ENCODE data around the gene EVI5L.
"Not testable (repeated sequence)": the region's sequence is repeated elsewhere in the genome, so short reads cannot be mapped to it uniquely, and the experiment has no call there.

EVI5L gene

DNA sequence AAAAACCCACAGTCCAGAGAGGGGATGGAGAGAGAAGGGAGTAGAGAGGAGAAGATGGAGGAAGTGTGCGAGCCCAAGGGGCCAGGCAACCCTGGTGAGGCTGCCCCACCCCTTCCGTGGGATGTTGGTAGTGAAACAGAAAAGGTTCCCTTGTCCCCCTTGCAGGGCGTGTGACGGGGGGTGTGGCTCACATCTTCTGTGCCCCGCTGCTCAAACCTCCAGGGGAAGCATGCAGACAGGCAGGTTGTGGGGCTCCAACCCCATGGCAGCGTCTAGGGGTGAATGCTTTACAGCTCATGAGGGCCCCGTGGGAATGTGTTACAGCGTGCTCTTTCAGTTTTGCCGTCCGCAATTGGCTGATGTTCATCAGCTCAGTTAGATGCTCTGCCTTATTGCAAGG is 14.7 kb upstream of the EVI5L start:
- no peak for DNase-seq
- intact Hi-C loops (cut with DNase I): no loop called here

GRCh38 chr19:7816040-7816439 is 14.0 kb upstream of the EVI5L start:
- intact Hi-C loops (cut with DNase I); DNase-seq: not testable (repeated sequence)

DNA sequence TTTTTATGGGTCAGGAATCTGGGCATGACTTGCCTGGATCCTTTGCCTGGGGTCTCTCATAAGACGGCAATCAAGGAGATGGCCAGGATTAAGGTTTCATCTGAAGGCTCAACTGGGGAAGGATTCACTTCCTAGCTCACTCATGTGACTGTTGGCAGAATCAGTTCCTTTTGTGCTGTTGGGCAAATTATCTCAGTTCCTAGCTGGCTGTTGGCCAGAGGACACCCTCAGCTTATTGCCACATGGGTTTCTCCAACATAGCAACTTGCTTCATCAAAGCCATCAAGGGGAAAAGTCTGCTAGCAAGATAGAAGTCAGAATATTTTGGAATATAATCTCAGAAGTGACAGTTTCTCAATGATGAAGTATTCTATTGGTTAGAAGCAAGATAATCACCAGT is 12.2 kb upstream of the EVI5L start:
- intact Hi-C loops (cut with DNase I): no loop called here
- no peak for DNase-seq

DNA sequence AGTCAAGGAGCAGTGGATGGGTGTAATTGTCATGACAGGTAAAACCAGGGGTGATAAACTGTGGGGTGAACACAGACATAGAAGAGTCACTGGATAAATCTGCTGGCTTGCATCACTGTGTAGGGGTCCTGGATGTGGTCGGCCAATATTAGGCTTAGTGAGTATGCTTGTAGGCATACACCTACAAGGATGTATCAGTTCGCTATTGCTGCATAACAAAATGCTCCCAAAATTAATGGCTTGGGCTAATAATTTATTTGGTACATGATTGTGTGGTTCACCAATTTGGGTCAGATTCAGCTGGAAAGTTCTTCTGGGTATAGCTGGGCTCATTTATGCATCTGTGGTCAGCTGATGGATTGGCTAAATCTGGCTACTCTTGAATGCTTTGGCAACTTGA is 11.2 kb upstream of the EVI5L start:
- intact Hi-C loops (cut with DNase I): no loop called here
- DNase-seq: no peak

DNA sequence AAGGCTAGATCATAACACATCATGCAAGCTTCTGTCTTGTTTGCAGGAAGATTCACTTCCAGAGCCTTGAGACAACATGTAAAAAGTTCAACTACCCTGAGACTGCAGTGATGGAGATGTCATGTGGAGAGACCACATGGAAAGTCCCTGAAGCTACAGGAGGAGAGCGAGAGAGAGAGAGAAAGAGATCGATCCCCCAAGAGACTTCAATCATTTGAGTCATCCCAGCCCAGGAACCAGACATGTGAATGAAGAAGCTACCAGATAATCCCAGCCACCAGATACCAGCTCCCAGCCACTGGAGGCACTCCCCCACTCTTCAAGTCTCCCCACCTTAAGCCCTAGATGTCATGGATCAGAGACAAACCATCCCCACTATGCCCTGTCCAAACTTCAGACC is 10.7 kb upstream of the EVI5L start:
- intact Hi-C loops (cut with DNase I): no loop called here
- no peak for DNase-seq

GRCh38 chr19:7820588-7820987 is 9.4 kb upstream of the EVI5L start:
- intact Hi-C loops (cut with DNase I): no loop called here
- no peak for DNase-seq

DNA sequence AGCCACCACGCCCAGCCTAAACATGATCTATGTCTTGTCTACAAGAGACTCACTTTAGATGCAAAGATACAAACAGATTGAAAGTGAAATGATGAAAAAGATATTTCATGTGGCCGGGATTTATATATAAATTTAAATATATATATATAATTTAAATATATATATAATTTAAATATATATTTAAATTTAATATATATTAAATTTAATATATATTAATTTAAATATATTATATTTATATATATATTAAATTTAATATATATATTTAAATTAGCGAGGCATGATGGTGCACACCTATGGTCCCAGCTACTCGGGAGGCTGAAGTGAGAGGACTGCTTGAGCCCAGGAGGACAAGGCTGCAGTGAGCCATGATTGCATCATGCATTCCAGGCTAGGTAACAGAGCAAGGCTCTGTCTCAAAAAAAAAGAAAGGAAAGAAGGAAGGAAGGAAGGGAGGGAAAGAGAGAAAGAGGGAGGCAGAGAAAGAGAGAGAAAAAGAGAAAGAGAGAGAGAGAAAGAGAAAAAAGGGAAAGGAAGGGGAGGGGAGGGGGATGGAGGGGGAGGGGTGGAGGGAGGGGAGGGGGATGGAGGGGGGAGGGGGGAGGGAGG is 7.0 kb upstream of the EVI5L start:
- intact Hi-C loops (cut with DNase I): no loop called here
- no peak for DNase-seq

DNA sequence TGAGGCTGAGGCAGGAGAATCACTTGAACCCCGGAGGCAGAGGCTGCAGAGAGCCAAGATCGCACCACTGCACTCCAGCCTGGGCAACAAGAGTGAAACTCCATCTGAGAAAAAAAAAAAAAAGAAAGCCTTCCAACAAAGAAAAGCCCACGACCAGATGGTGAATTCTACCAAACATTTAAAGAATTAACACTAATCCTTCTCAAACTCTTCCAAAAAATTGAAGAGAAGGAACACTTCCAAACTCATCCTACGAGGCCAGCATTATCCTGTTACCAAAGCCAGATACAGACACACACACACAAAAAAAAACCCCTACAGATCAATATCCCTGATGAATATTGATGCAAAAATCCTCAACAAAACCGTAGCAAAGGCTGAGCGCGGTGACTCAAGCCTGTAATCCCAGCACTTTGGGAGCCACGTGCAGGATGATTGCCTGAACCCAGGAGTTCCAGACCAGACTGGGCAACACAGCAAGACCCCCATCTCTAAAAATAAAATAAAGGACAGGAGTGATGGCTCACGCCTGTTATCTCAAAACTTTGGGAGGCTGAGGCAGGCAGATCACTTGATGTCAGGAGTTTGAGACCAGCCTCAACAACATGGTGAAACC is 6.2 kb upstream of the EVI5L start:
- intact Hi-C loops (cut with DNase I): no loop called here
- DNase-seq: peak in 1 of 10 donors; percentile 60

- intact Hi-C loops (cut with DNase I): no loop called here
- DNase-seq: peak in 1 of 10 donors; percentile 68
These were observed 875 bp upstream of the EVI5L start for GRCh38 chr19:7829166-7829520.

DNA sequence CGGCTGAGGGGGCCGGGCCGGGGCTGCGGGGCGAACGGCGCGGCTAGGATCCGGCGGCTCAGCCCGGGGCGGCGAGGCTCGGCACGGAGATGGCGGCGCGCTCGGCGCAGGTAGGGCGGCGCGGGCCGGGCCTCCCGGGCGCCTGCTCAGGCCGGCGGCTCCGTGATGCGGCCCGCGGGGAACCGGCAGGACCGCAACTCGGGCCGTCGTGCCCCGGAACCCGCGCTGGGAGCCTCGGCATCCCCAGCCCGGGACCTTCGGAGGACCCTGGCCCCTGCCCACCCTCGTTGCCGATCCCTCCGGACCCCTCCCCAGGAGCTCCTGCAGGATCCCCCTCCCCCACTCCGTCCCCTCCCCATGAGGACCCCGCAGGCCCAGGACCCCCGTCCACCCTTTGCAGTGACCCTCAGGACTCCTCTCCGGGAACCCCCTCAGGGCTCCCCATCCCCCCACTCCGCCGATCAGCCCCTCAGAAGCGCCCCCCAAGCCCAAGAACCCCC is 304 bp downstream of the EVI5L start:
- intact Hi-C loops (cut with DNase I): no loop called here
- peak in 1 of 10 donors; percentile 79 for DNase-seq

- peak in 2 of 10 donors; percentile 72 to 85 for DNase-seq
- intact Hi-C loops (cut with DNase I): loop anchor here (1.0 kb wide), 1 partner anchor 21 kb away; no protein-coding TSS in a partner anchor
These were observed 805 bp downstream of the EVI5L start for GRCh38 chr19:7830823-7831222.

DNA sequence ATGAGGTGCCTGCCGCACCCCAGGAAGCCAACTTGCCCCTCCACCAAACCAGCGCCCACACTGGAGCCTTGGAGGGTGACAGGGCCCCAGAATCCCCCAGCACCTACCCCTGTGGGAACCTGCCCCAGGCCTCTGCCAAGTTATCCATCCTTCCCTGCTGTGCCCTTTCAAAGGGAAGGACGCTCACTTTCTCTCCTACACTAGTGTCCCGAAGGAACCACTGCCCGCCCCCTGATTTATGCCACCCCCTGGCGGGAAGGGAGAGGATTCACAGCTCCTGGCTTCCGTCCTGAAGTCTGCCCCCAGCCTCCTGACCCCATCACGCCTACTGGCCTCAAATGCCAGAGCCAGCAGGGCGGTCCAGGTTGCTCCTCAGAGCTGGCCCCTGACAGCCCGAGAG is 1.4 kb downstream of the EVI5L start:
- peak in 6 of 10 donors; percentile 27 to 91 (median 67) for DNase-seq
- intact Hi-C loops (cut with DNase I): loop anchor here (1.0 kb wide), 1 partner anchor 21 kb away; no protein-coding TSS in a partner anchor

DNA sequence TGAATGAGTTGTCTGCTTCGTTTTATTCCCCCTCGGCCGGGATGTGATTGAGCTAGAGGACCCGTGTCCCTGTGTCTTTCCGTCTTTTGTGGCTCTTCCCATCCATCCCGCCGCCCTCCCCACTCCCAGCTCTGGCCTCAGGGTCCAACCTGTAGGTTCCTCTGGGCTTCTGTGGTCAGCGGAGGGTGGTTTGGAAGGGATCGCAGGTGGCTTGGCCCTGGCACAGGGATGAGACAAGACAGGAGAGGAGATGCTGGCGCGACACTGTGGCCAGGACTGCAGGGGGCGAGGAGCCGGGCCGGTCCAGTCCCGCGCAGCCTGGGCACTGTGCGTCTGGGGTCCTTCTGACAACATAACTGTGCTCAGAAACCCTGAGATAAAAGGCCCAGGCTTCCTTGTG is 2.0 kb downstream of the EVI5L start:
- intact Hi-C loops (cut with DNase I): no loop called here
- peak in 2 of 10 donors; percentile 36 to 61 for DNase-seq

GRCh38 chr19:7832781-7833180 is 2.8 kb downstream of the EVI5L start:
- DNase-seq: peak in 1 of 10 donors; percentile 42
- intact Hi-C loops (cut with DNase I): no loop called here

DNA sequence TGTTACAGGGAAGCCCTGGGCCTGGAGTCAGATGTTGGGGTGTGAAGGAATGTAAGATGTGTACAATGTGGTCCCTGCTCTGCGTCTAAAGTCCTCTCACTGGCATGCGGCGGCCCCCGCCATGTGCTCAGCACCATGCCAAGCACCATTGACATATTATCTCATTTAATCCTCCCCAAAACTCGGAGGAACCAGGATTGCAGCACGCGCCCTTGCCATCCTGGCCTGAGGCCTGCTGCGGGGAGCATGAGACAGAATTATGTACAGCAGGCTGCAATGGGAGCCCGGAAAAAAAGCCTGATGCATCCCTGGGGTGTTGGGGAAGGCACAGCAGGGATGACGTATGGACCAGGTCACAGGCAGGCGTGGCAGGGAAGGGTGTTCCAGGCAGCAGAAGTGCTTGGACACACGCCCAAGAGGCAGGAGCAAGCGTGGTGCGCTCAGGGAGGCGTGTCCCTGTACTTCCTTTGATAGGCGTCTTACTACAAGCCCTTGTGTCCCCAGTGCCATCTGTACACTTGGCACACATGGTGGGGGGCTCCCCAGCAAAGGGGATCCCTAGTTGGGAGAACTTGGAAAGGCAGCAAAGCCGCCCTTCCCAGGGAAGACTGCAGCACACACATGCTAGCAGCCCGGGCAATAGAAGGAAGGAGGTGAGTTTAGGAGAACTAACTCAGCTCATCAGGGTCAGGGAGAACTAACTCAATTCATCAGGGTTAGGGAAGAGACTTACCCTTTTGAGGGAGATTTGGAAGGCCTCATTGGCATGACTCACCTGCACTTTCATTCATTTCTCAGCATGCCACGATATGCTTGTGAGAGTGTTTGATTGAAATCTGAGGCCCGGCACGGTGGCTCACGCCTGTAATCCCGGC is 3.4 kb downstream of the EVI5L start:
- intact Hi-C loops (cut with DNase I): no loop called here
- DNase-seq: peak in 4 of 10 donors; percentile 46 to 92 (median 80)

DNA sequence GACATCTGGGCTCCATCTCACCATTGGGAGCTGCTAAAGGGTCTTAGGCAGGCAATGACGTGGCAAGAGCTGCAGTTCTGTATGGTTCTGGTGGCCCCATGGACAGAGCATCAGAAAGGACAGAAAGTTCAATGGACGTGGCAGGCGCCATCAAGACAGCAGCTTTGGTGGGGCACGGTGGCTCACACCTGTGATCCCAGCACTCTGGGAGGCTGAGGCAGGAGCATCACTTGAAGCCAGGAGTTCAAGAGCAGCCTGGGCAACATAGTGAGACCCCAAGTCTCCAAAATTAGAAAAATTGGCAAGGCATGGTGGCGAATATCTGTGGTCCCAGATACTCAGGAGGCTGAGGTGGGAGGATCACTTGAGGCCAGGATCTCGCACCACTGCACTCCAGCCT is 9.5 kb downstream of the EVI5L start:
- intact Hi-C loops (cut with DNase I): no loop called here
- DNase-seq: peak in 2 of 10 donors; percentile 12 to 22

DNA sequence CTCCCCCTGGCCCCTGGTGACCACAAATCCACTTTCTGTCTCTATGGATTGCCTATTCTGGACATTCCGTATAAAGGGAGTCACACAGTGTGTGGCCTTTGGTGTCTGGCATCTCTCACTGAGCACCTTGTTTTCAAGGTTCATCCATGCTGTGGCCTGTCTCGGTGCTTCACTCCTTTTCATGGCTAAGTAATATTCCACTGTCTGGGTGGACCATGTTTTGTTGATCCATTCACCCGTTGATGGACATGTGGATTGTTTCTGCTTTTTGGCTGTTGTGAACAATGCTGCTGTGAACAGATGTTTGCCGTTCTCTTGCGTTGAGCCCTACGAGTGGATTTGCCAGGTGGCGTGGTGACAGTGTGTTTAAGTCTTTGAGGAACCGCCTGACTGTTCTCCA is 10.6 kb downstream of the EVI5L start:
- intact Hi-C loops (cut with DNase I): no loop called here
- peak in 2 of 10 donors; percentile 1 to 9 for DNase-seq

GRCh38 chr19:7841751-7842660 is 12.0 kb downstream of the EVI5L start:
- intact Hi-C loops (cut with DNase I): no loop called here
- peak in 2 of 10 donors; percentile 39 to 75 for DNase-seq

DNA sequence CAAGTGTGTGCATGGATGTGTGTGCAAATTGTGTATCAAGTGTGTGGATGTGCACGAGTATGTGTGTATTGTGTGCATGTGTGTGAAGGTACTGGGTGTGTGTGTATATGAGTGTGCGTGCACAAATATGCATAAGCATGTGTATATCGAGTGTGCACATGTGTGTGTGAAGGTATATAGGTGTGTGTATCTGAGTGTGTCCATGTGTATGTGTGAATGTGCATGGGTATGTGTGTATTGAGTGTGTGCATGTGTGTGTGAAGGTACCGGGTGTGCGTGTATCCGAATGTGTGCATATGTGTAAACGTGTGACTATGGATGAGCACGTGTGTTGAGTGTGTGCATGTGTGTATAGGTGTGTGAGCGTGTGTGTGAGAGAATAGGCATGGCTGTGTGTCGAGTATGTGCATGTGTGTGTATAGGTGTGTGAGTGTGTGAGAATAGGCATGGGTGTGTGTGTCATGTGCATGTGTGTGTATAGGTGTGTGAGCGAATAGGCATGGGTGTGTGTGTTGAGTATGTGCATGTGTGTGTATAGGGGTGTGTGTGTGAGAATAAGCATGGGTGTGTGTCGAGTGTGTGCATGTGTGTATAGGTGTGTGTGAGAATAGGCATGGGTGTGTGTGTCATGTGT is 12.8 kb downstream of the EVI5L start:
- intact Hi-C loops (cut with DNase I): no loop called here
- no peak for DNase-seq

- intact Hi-C loops (cut with DNase I): no loop called here
- DNase-seq: peak in 1 of 10 donors; percentile 11
These were observed 13.5 kb downstream of the EVI5L start for GRCh38 chr19:7843521-7843920.
